Gastrocnemius medialis (tissue), 4 donors: ENCODE results near the gene PLAGL1. TPM values are rescaled to one million over a fixed set of nuclear protein-coding genes. Genes with fewer than 3 reads are reported as not detected.

ENCODE experiments used
- ATAC-seq, 2 donors: fragments of 150-250 bp; one replicate each; pipeline ENCODE4 v1.9.1; 2016
- DNase-seq, 2 donors: peaks; one replicate each; pipeline ENCODE4 v3.0.0-alpha.2; 2019
- H3K27ac ChIP-seq, 4 donors: fragments of 200-600 bp; sonication (generic); 1 replicate in 1 of 4; 2 replicates in 3 of 4; pipeline ENCODE4 v1.5.1; 2016 to 2018; ENCODE audit warnings: mild to moderate bottlenecking in 2 of 4, moderate library complexity in 1 of 4
- H3K27me3 ChIP-seq, 3 donors: fragments of 200-600 bp; sonication (generic) in 2 of 3; 1 replicate in 1 of 3; 2 replicates in 2 of 3; pipeline versions ENCODE4 v1.5.1 to v1.6.0; 2016 to 2019; ENCODE audit warnings: mild to moderate bottlenecking in 1 of 3, moderate library complexity in 1 of 3
- H3K36me3 ChIP-seq, 2 donors: fragments of 200-600 bp; sonication (generic) in 1 of 2; one replicate each; pipeline ENCODE4 v1.5.1; 2017 to 2018
- H3K4me1 ChIP-seq, 2 donors: fragments of 200-600 bp; sonication (generic) in 1 of 2; one replicate each; pipeline ENCODE4 v1.5.1; 2016 to 2017; ENCODE audit warnings: mild to moderate bottlenecking in 2 of 2
- H3K4me3 ChIP-seq, 4 donors: fragments of 200-600 bp; sonication (generic) in 3 of 4; 1 replicate in 1 of 4; 2 replicates in 3 of 4; pipeline ENCODE4 v1.5.1; 2016 to 2019; ENCODE audit warnings: mild to moderate bottlenecking in 2 of 4
- H3K9me3 ChIP-seq, 3 donors: fragments of 200-600 bp; sonication (generic) in 2 of 3; 1 replicate in 1 of 3; 2 replicates in 2 of 3; pipeline ENCODE4 v1.5.1; 2016 to 2019
- CTCF ChIP-seq, 5 experiments: fragments of 450-650 bp in 3 of 5; fragments of 200-600 bp in 2 of 5; sonication (generic) in 2 of 5; IDR thresholded peaks in 4 of 5; conservative IDR thresholded peaks in 1 of 5; 1 replicate in 4 of 5; 2 replicates in 1 of 5; pipeline ENCODE4 v1.5.1; 2016 to 2019; ENCODE audit warnings: antibody characterized with exemption in 5 of 5, mild to moderate bottlenecking in 3 of 5, moderate library complexity in 3 of 5
- POLR2A ChIP-seq, 2 donors: fragments of 450-650 bp; IDR thresholded peaks; one replicate each; pipeline ENCODE4 v1.6.1; 2017; ENCODE audit warnings: antibody characterized with exemption in 2 of 2, mild to moderate bottlenecking in 2 of 2, moderate library complexity in 2 of 2
- in situ Hi-C, 4 donors: fragments of 200-750 bp; cut with MboI; loops; one replicate each; pipeline versions ENCODE4 v1.15.0 to v1.8.0; 2017; ENCODE audit warnings: low sequenced_read_pairs in 4 of 4
- intact Hi-C: fragments of 100-400 bp; cut with DNase I; formaldehyde crosslinking; loops from one replicate; pipeline ENCODE4 v1.15.1; 2023; ENCODE audit warnings: low total_unique reads
- total RNA-seq, 4 donors: library from RNA; depleted of rRNA; stranded (reverse); fragments of >200 nt; gene quantifications; one replicate each; pipeline versions ENCODE4 v1.1.0 to v1.2.3, GENCODE V29; 2016

The PLAGL1 gene
- total RNA-seq, 4 donors from 2014 or later, result 2.4 to 10.9 (median 3.8) TPM

- Histone ChIP-seq H3K9me3 (peaks cover 0 to 9% (median 0%) of the 10 kb centered on the region in 3 donors), H3K36me3 (no peaks in the 10 kb centered on the region), H3K4me1 (no peaks in the 10 kb centered on the region), H3K27me3 (no peaks in the 10 kb centered on the region), H3K27ac (no peak overlapping the region), H3K4me3 (no peak overlapping the region)
- intact Hi-C loops, result no loop called here
- in situ Hi-C loops, result no loop called here
- ATAC-seq, result no peak
- DNase-seq, result no peak
- no peak for TF ChIP-seq POLR2A (IDR thresholded peaks at IDR 0.05)
Measured at GRCh38 chr6:143912671-143913070, 95.4 kb downstream of the PLAGL1 start.

DNA sequence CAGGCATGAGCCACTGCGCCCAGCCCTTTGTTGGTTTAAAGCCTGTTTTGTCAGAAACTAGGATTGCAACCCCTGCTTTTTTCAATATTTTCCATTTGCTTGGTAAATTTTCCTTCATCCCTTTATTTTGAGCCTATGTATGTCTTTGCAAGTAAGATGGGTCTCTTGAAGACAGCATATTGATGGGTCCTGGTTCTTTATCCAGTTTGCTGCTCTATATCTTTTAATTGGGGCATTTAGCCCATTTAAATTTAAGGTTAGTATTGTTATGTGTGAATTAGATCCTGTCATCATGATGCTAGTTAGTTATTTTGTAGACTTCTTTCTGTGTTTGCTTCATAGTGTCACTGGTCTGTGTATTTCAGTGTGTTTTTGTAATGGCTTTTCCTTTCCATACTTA, 97.0 kb downstream of the PLAGL1 start:
- DNase-seq (no peak), ATAC-seq (no peak)
- in situ Hi-C loops (no loop called here), intact Hi-C loops (no loop called here)
- H3K4me3 ChIP-seq, result no peak overlapping the region
- TF ChIP-seq CTCF (IDR thresholded peaks at IDR 0.05 in 4 of 5, conservative IDR thresholded peaks at IDR 0.05 in 1 of 5) (no peak), POLR2A (IDR thresholded peaks at IDR 0.05) (no peak)
- no peak overlapping the region for H3K27ac ChIP-seq
- H3K36me3 ChIP-seq, result no peaks in the 10 kb centered on the region
- no peaks in the 10 kb centered on the region for H3K4me1 ChIP-seq
- no peaks in the 10 kb centered on the region for H3K27me3 ChIP-seq
- H3K9me3 ChIP-seq, result peaks cover 0 to 9% (median 0%) of the 10 kb centered on the region in 3 donors

GRCh38 chr6:143902827-143903226, 105.2 kb downstream of the PLAGL1 start:
- DNase-seq (no peak), ATAC-seq (no peak)
- H3K27ac ChIP-seq, result no peak overlapping the region
- H3K36me3 ChIP-seq, result no peaks in the 10 kb centered on the region
- no peak overlapping the region for H3K4me3 ChIP-seq
- no peaks in the 10 kb centered on the region for H3K4me1 ChIP-seq
- intact Hi-C loops, result no loop called here
- in situ Hi-C loops, result no loop called here
- no peaks in the 10 kb centered on the region for H3K27me3 ChIP-seq
- H3K9me3 ChIP-seq, result no peaks in the 10 kb centered on the region
- TF ChIP-seq CTCF (IDR thresholded peaks at IDR 0.05 in 4 of 5, conservative IDR thresholded peaks at IDR 0.05 in 1 of 5) (no peak), POLR2A (IDR thresholded peaks at IDR 0.05) (no peak)

DNA sequence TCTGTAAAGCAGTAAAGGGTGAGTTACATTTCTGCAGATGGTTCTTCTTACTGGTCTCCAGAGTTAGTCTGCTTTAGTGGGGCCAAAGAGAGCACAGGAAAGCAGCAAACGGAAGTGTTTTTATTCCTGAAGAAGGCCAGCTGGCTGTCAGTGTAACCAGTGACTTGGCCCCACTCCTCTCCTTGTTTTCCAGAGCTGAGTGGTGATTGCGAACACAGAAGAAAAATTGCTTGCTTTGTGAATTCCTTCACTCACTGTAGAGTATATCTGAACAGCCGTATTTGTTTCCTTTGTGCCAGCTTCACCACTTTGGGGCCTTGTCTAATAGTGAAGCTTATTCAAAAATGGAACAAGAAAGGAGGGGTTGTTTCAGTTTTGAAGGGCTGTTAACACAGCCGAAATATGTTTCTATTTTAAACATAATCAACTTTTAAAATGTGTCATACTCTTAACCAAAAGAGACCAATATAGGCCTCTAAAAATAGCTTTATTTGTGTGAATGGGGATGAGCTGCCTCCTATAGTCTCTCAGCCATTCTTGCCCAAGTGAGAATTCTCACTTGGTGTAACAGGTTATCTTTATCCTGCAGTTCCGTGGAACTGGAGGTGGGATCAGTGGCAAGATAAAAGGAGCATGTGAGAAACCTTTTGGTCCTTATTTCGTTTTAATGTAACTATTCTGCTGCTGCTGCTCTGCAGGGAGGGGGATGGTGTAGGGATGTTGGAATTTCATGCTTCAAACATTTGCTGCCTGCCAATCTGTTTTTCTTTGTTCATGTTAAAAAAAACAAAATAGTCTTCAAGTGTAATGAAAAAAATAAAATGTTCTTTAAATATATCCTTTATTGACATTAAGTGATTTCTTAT, 105.9 kb downstream of the PLAGL1 start:
- no peaks in the 10 kb centered on the region for H3K36me3 ChIP-seq
- DNase-seq (peak; percentile 20 to 33), ATAC-seq (peak; percentile 46 to 54)
- intact Hi-C loops (no loop called here), in situ Hi-C loops (no loop called here)
- no peaks in the 10 kb centered on the region for H3K4me1 ChIP-seq
- no peaks in the 10 kb centered on the region for H3K9me3 ChIP-seq
- H3K27ac ChIP-seq, result peak overlapping the region in 1 of 4 donors; percentile 46
- H3K27me3 ChIP-seq, result no peaks in the 10 kb centered on the region
- no peak overlapping the region for H3K4me3 ChIP-seq
- TF ChIP-seq CTCF (IDR thresholded peaks at IDR 0.05 in 4 of 5, conservative IDR thresholded peaks at IDR 0.05 in 1 of 5), result no peak
- no peak for TF ChIP-seq POLR2A (IDR thresholded peaks at IDR 0.05)

- no peaks in the 10 kb centered on the region for H3K9me3 ChIP-seq
- no peak overlapping the region for H3K4me3 ChIP-seq
- no peak for ATAC-seq
- H3K4me1 ChIP-seq, result no peaks in the 10 kb centered on the region
- in situ Hi-C loops (no loop called here), intact Hi-C loops (no loop called here)
- no peak overlapping the region for H3K27ac ChIP-seq
- H3K36me3 ChIP-seq, result no peaks in the 10 kb centered on the region
- H3K27me3 ChIP-seq, result no peaks in the 10 kb centered on the region
- TF ChIP-seq CTCF (IDR thresholded peaks at IDR 0.05 in 4 of 5, conservative IDR thresholded peaks at IDR 0.05 in 1 of 5), result no peak
- no peak for TF ChIP-seq POLR2A (IDR thresholded peaks at IDR 0.05)
- no peak for DNase-seq
Measured at GRCh38 chr6:143900358-143900757, 107.7 kb downstream of the PLAGL1 start.
